Activated naive CD4-positive, alpha-beta T cell treated with anti-CD3 and anti-CD28 coated beads, Interleukin-2, amount 10 ng/mL, durations not matched to agents 7 days and 5 days (primary cell): ENCODE results near the gene CRYBG1.
A peak's percentile ranks its signal among the peaks of the same experiment; 100 is the strongest.

Experiments
- CTCF ChIA-PET: fragments of 350-600 bp; sonication (Branson Sonifier 250); formaldehyde crosslinking; loops from one replicate; lab custom pipeline; 2021; ENCODE audit warnings: antibody characterized with exemption; lab: Charles Lee
- DNase-seq: peaks from one replicate; pipeline ENCODE4 v3.0.0-alpha.2; 2020
- H3K27ac Mint-ChIP-seq: one replicate; pipeline ENCODE4 v1.8.0; 2021; ENCODE audit warnings: mild to moderate bottlenecking, moderate library complexity, mixed read lengths
- H3K27me3 Mint-ChIP-seq: one replicate; pipeline ENCODE4 v1.8.0; 2021; ENCODE audit warnings: mild to moderate bottlenecking, mixed read lengths
- H3K36me3 Mint-ChIP-seq: one replicate; pipeline ENCODE4 v1.8.0; 2021; ENCODE audit warnings: mixed read lengths
- H3K4me1 Mint-ChIP-seq: one replicate; pipeline ENCODE4 v1.8.0; 2021; ENCODE audit warnings: mixed read lengths
- H3K4me3 Mint-ChIP-seq: one replicate; pipeline ENCODE4 v1.8.0; 2021; ENCODE audit warnings: mild to moderate bottlenecking, moderate library complexity, mixed read lengths
- H3K9me3 Mint-ChIP-seq: one replicate; pipeline ENCODE4 v1.8.0; 2021; ENCODE audit warnings: mixed read lengths

CRYBG1 gene

DNA sequence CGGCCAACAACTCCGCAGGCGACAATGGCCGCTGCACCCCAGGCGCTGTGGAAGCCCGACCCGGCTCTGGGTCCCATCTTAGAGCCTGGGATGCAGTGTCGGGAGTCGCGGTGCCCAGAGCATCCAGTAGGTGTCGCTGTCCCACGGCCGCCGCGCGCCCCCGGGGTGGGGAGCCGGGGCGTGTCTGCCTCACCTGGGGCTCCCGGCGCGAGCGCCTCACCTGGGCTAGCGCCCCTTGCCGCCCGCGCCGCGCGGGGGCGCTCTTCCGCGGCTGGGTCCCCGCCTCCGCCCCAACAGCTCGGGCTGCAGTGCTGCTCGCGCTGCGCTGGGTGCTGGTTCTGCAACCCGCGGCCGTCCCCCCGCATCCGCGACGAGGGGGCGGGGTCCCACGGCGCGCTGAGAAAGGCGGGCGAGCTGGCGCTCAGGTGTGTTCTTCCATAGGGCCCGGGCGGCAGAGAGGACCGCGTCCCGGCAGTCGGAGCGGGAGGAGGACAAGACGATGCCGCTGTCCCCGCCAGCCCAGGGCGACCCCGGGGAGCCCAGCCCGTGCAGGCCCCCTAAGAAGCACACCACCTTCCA, at the start of gene CRYBG1:
Gene CRYBG1, plus strand, starts transcription at position 308 of the 579 bp plus-strand sequence. Its CDS starts 192 bp downstream, at position 500.
- no peaks in the 10 kb centered on the region for H3K36me3 Mint-ChIP-seq
- H3K4me1 Mint-ChIP-seq, result peaks cover 9% of the 10 kb centered on the region
- peak; percentile 71 for DNase-seq
- CTCF ChIA-PET, result interaction anchor here (0.6 to 1.8 kb wide), 12 partner anchors 11 to 638 kb away, joined by 3 to 12 read pairs (median 3); no protein-coding TSS in a partner anchor
- peaks cover 61% of the 10 kb centered on the region for H3K27me3 Mint-ChIP-seq
- H3K9me3 Mint-ChIP-seq, result no peaks in the 10 kb centered on the region
- peak within 1 kb of the TSS; percentile 59 for H3K4me3 Mint-ChIP-seq
- H3K27ac Mint-ChIP-seq, result no peak within 1 kb of the TSS

DNA sequence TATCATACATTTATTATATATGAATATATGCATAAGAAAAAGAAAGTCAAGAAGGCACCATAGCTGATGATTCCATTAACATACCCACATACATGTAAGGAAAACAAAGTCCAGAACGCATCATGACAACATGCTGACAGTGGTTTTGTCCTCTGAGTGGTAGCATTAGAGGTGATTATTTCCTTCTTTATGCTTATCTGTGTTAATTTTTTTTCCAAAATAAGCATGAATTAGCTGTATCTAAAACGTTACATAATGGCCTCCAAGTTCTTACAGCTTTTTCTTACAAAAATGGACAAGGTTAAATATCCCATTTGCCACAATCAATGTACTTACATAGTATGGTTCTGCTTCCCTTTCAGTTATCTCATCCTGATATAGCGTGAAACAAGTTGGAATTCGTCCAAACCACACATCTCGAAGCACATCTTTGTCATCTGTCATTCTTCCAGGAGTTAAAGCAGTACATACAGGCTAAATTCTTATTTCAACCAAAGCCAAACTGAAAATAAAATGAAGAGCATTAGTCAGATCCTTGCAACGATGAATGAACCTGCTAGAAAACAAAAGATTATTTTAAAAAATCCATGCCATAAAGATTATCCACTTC, 44.6 kb upstream of the CRYBG1 start:
- Mint-ChIP-seq H3K9me3 (no peaks in the 10 kb centered on the region), H3K4me1 (peaks cover 43% of the 10 kb centered on the region), H3K36me3 (peaks cover 42% of the 10 kb centered on the region), H3K27me3 (no peaks in the 10 kb centered on the region), H3K27ac (peak overlapping the region; percentile 12), H3K4me3 (no peak overlapping the region)
- no peak for DNase-seq
- CTCF ChIA-PET, result interaction anchor here (0.7 to 1.4 kb wide), 2 partner anchors 9 to 129 kb away, joined by 3 read pairs; no protein-coding TSS in a partner anchor

GRCh38 chr6:106316375-106316766, 44.1 kb upstream of the CRYBG1 start:
- Mint-ChIP-seq H3K36me3 (peaks cover 38% of the 10 kb centered on the region), H3K9me3 (no peaks in the 10 kb centered on the region), H3K27ac (no peak overlapping the region), H3K27me3 (no peaks in the 10 kb centered on the region), H3K4me3 (no peak overlapping the region), H3K4me1 (peaks cover 40% of the 10 kb centered on the region)
- CTCF ChIA-PET, result interaction anchor here (0.7 to 1.4 kb wide), 2 partner anchors 10 to 129 kb away, joined by 3 read pairs; no protein-coding TSS in a partner anchor
- no peak for DNase-seq

GRCh38 chr6:106318061-106318460, 42.5 kb upstream of the CRYBG1 start:
- Mint-ChIP-seq H3K9me3 (no peaks in the 10 kb centered on the region), H3K4me1 (peaks cover 36% of the 10 kb centered on the region), H3K4me3 (no peak overlapping the region), H3K27ac (no peak overlapping the region), H3K36me3 (peaks cover 30% of the 10 kb centered on the region), H3K27me3 (no peaks in the 10 kb centered on the region)
- no peak for DNase-seq
- CTCF ChIA-PET, result no interaction called here

- Mint-ChIP-seq H3K27me3 (no peaks in the 10 kb centered on the region), H3K36me3 (peaks cover 25% of the 10 kb centered on the region), H3K4me3 (no peak overlapping the region), H3K9me3 (no peaks in the 10 kb centered on the region), H3K4me1 (peaks cover 38% of the 10 kb centered on the region), H3K27ac (no peak overlapping the region)
- DNase-seq, result no peak
- CTCF ChIA-PET, result interaction anchor here (0.7 kb wide), 1 partner anchor 13 kb away, joined by 3 read pairs; no protein-coding TSS in a partner anchor
Observed at GRCh38 chr6:106318851-106319250, 41.7 kb upstream of the CRYBG1 start.

DNA sequence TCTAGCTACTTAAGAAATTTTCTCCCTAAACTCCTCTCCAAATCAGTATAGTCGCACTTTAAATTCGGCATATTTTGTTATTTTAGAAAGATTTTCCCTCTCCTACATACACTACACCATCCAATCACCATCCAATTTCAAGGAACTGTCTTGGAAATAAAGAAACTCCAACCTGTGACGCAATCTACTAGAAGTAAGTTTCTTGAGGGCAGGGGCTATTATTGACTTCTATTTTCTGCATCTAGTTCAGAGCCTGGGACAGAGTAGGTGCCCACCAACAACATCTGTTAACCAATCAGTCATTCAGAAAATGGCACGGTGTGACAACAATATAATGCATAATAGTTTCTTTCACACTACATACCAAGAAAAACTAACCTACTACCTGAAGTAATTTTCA, 38.6 kb upstream of the CRYBG1 start:
- CTCF ChIA-PET, result no interaction called here
- peaks cover 44% of the 10 kb centered on the region for H3K4me1 Mint-ChIP-seq
- no peak for DNase-seq
- peaks cover 4% of the 10 kb centered on the region for H3K27me3 Mint-ChIP-seq
- H3K4me3 Mint-ChIP-seq, result no peak overlapping the region
- no peaks in the 10 kb centered on the region for H3K9me3 Mint-ChIP-seq
- H3K36me3 Mint-ChIP-seq, result peaks cover 14% of the 10 kb centered on the region
- no peak overlapping the region for H3K27ac Mint-ChIP-seq

DNA sequence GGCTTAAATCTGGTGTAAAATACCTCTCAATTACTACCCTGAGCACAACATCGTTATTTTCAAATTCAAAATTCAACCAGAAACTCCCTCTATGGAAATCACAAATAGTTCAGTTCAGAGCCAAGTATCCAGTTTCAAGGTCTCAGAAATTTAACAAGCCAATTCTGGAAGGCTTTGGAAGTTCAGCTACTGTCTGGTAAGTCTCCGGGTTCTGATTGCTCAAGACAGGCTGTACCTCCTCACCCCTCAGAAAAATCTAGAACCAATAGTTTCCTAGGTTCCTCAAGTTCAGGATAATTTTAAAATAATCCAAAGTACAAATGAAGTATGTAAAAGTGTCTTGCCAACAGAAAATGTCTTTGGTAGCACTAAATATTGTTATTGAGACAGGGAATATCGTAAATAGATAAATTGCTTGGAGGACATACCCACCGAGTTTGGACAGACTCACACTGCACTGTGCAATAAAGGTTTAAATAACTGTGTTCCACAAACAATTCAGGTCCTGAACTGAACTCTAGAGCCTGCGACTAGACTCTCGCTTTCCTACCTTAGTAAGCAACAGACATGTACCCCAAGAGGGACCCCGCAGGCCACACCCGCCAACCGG, 35.7 kb upstream of the CRYBG1 start:
- H3K27ac Mint-ChIP-seq, result peak overlapping the region; percentile 97
- CTCF ChIA-PET, result no interaction called here
- H3K27me3 Mint-ChIP-seq, result peaks cover 21% of the 10 kb centered on the region
- peaks cover 12% of the 10 kb centered on the region for H3K36me3 Mint-ChIP-seq
- no peaks in the 10 kb centered on the region for H3K9me3 Mint-ChIP-seq
- peaks cover 40% of the 10 kb centered on the region for H3K4me1 Mint-ChIP-seq
- peak overlapping the region; percentile 98 for H3K4me3 Mint-ChIP-seq
- no peak for DNase-seq

GRCh38 chr6:106325336-106326178, 35.0 kb upstream of the CRYBG1 start, which contains the start of gene ATG5:
Gene ATG5, minus strand, starts transcription at chr6:106325760. Its CDS starts 9,552 bp downstream, at chr6:106316208.
- Mint-ChIP-seq H3K27me3 (peaks cover 21% of the 10 kb centered on the region), H3K9me3 (no peaks in the 10 kb centered on the region), H3K4me3 (peak within 1 kb of the TSS; percentile 98), H3K36me3 (peaks cover 10% of the 10 kb centered on the region), H3K4me1 (peaks cover 40% of the 10 kb centered on the region), H3K27ac (peak within 1 kb of the TSS; percentile 97)
- CTCF ChIA-PET, result interaction anchor here (0.6 to 1.2 kb wide), 3 partner anchors 11 to 241 kb away, joined by 3 to 4 read pairs (median 4); no protein-coding TSS in a partner anchor
- peak; percentile 100 for DNase-seq

DNA sequence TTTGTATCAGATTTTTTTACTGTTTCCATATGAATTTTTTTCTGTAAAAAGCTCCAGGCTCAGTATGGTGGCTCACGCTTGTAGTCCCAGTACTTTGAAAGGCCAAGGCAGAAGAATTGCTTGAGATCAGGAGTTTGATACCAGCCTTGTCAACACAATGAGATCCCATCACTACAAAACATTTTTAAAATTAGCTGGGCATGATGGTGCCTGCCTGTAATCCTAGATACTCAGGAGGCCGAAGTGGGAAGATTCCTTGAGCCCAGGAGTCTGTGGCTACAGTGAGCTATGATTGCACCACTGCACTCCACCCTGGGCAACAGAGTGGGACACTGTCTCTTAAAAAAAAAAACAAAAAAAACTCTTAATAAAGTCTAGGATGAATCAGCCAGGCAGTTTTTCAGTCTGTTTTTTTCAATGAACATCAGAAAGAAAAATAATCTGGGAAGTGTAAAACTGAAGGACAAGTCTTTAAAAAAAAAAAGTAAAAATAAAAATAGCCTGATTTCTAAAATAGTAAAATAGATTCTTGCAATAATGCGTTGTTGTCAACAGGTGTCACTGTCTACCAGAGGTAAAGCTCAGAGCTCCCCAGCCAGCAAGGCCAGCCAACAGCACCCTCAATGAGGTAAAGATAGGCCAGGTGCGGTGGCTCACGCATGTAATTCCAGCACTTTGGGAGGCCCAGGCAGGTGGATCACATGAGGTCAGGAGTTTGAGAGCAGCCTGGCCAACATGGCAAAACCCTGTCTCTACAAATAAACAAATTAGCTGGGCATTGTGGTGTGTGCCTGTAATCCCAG, 25.7 kb upstream of the CRYBG1 start:
- H3K27ac Mint-ChIP-seq, result no peak overlapping the region
- peaks cover 2% of the 10 kb centered on the region for H3K4me1 Mint-ChIP-seq
- no peaks in the 10 kb centered on the region for H3K36me3 Mint-ChIP-seq
- DNase-seq, result peak; percentile 60
- no peaks in the 10 kb centered on the region for H3K9me3 Mint-ChIP-seq
- no peak overlapping the region for H3K4me3 Mint-ChIP-seq
- H3K27me3 Mint-ChIP-seq, result peaks cover 20% of the 10 kb centered on the region
- CTCF ChIA-PET, result interaction anchor here (0.7 to 7.0 kb wide), 9 partner anchors 9 to 903 kb away, joined by 3 to 66 read pairs (median 5); no protein-coding TSS in a partner anchor

DNA sequence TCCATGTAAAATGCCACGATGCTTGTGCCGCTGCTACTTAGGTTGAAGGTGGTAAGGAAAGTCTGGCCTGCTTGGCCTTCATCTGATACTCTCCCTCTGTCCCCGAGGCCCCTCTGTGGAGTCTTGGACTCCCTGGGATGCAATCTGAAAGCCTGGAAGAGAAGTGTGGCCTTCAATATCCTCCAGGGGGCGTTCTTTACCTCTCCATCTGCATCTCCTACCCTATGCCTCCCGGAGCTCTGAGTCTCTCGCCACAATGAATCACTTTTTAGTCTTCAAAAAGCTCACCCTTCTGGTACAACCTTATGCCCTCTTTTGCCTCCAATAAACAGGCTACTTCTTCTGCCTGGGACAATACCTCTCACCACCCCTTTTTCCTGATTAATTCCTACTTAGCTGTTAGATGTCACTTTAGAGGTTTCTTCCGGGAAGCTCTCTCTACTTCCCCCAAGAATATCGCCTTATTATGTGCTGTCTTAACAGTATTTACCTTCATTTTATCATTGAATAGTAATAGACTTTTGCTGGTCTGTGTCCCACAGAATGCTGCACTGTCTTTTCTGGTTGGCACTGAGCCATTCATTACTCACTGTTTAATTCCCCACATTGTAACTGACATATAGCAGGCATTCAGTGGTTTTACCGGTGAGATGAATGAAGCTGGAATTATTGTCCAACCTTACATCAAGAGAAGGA, 21.0 kb upstream of the CRYBG1 start:
- no peaks in the 10 kb centered on the region for H3K9me3 Mint-ChIP-seq
- peaks cover 2% of the 10 kb centered on the region for H3K4me1 Mint-ChIP-seq
- H3K27me3 Mint-ChIP-seq, result peaks cover 30% of the 10 kb centered on the region
- peak; percentile 57 for DNase-seq
- CTCF ChIA-PET, result interaction anchor here (0.6 to 7.0 kb wide), 30 partner anchors 9 to 908 kb away, joined by 3 to 66 read pairs (median 4); partner anchors contain the start of genes ATG5 and CRYBG1
- H3K4me3 Mint-ChIP-seq, result no peak overlapping the region
- no peak overlapping the region for H3K27ac Mint-ChIP-seq
- no peaks in the 10 kb centered on the region for H3K36me3 Mint-ChIP-seq

- CTCF ChIA-PET, result interaction anchor here (1.5 kb wide), 1 partner anchor 12 kb away, joined by 4 read pairs; no protein-coding TSS in a partner anchor
- H3K36me3 Mint-ChIP-seq, result no peaks in the 10 kb centered on the region
- H3K27me3 Mint-ChIP-seq, result peaks cover 34% of the 10 kb centered on the region
- H3K9me3 Mint-ChIP-seq, result no peaks in the 10 kb centered on the region
- H3K4me1 Mint-ChIP-seq, result no peaks in the 10 kb centered on the region
- H3K27ac Mint-ChIP-seq, result no peak overlapping the region
- no peak for DNase-seq
- no peak overlapping the region for H3K4me3 Mint-ChIP-seq
Observed at GRCh38 chr6:106347219-106347618, 13.3 kb upstream of the CRYBG1 start.

DNA sequence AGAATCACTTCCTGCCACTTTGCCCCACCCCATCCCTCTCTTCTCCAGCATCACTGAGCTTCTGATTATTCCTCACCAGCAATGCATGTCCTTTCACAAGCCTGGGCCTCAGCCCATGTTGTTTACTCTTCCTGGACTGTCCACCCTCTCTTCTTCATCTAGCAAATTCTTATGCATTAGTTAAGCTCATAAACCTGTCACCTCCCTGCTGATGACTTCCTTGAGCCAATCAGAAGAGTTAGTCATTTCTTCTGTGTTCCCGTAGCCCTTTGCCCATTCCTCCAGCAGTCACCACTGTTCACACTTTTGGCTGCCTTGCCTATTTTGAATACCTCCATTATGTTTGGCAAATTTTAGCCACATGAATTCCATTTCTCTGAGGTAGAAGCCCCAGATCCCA, 4.1 kb upstream of the CRYBG1 start:
- no peaks in the 10 kb centered on the region for H3K9me3 Mint-ChIP-seq
- CTCF ChIA-PET, result interaction anchor here (2.5 kb wide), 1 partner anchor 17 kb away, joined by 8 read pairs; no protein-coding TSS in a partner anchor
- no peaks in the 10 kb centered on the region for H3K36me3 Mint-ChIP-seq
- H3K27ac Mint-ChIP-seq, result no peak overlapping the region
- peaks cover 71% of the 10 kb centered on the region for H3K27me3 Mint-ChIP-seq
- DNase-seq, result no peak
- peaks cover 9% of the 10 kb centered on the region for H3K4me1 Mint-ChIP-seq
- H3K4me3 Mint-ChIP-seq, result no peak overlapping the region
